Suprapubic skin (tissue), 4 donors: ENCODE measurements around the gene KLHL12.

Experiments
- EP300 ChIP-seq: sonication (generic); formaldehyde crosslinking; IDR thresholded peaks from one replicate; pipeline ENCODE4 v1.6.1; 2017; ENCODE audit warnings: antibody characterized with exemption
- POLR2A ChIP-seq, 2 donors: fragments of 450-650 bp; IDR thresholded peaks; one replicate each; pipeline ENCODE4 v1.6.1; 2017; ENCODE audit warnings: antibody characterized with exemption in 2 of 2, mild to moderate bottlenecking in 2 of 2, moderate library complexity in 2 of 2
- POLR2AphosphoS5 ChIP-seq, 3 donors: sonication (generic); formaldehyde crosslinking; IDR thresholded peaks; one replicate each; pipeline ENCODE4 v1.6.1; 2017; ENCODE audit warnings: antibody characterized with exemption in 3 of 3
- TF ChIP-seq, protein P1 (sequence below), 2 donors: fragments of 200-600 bp in 1 of 2; fragments of 450-650 bp in 1 of 2; sonication (generic) in 1 of 2; IDR thresholded peaks; one replicate each; pipeline ENCODE4 v1.5.1; 2016 to 2019; ENCODE audit warnings: antibody characterized with exemption in 2 of 2, mild to moderate bottlenecking in 1 of 2, moderate library complexity in 1 of 2

GRCh38 chr1:202890392-202890791 lies 36.6 kb downstream of the KLHL12 start:
- TF ChIP-seq, protein P1, sequence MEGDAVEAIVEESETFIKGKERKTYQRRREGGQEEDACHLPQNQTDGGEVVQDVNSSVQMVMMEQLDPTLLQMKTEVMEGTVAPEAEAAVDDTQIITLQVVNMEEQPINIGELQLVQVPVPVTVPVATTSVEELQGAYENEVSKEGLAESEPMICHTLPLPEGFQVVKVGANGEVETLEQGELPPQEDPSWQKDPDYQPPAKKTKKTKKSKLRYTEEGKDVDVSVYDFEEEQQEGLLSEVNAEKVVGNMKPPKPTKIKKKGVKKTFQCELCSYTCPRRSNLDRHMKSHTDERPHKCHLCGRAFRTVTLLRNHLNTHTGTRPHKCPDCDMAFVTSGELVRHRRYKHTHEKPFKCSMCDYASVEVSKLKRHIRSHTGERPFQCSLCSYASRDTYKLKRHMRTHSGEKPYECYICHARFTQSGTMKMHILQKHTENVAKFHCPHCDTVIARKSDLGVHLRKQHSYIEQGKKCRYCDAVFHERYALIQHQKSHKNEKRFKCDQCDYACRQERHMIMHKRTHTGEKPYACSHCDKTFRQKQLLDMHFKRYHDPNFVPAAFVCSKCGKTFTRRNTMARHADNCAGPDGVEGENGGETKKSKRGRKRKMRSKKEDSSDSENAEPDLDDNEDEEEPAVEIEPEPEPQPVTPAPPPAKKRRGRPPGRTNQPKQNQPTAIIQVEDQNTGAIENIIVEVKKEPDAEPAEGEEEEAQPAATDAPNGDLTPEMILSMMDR (IDR thresholded peaks at IDR 0.05), result no peak
- no peak for TF ChIP-seq EP300
- TF ChIP-seq POLR2A (IDR thresholded peaks at IDR 0.05), result no peak
- TF ChIP-seq POLR2AphosphoS5 (IDR thresholded peaks at IDR 0.05), result no peak
